ENCODE measurements around the gene SYNDIG1. TPM values are rescaled to one million over a fixed set of nuclear protein-coding genes. Genes with fewer than 3 reads are reported as not detected.

The SYNDIG1 gene
- total RNA-seq, 2 experiments from 2014 or later: not detected

DNA sequence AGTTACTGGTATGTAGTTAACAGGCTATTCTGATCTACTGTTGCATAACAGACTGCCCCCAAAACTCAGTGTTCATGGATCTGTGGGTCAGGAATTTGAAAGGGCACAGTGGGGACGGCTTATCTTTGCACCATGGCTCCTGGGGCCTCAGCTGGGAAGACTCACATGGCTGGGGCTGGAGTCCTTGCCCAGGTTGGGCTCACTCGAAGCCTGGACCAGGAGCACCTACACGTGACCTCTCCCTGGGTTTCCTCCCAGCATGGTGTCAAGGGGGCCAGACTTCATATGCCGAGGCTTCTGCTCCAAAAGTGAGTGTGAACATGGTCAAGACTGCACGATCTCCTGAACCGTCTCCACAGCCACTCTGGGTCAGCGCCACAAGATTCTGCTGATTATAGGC is 11.7 kb downstream of the SYNDIG1 start:
- no peaks in the 10 kb centered on the region for H3K9me2 ChIP-seq (ENCODE audit: insufficient read depth, low read length)
- intact Hi-C loops (cut with micrococcal nuclease; ENCODE audit: unreplicated experiment): no loop called here
- H3K4me3 ChIP-seq (ENCODE audit: low read depth, low read length, poor library complexity, severe bottlenecking): no peak overlapping the region
- no peak for DNase-seq (ENCODE audit: low spot score)
- CTCF ChIA-PET (ENCODE audit: unreplicated experiment): no interaction called here
- no peaks in the 10 kb centered on the region for H3K79me2 ChIP-seq (ENCODE audit: insufficient read depth, low read depth, low read length)
- H3K36me3 ChIP-seq (ENCODE audit: insufficient read depth, low read length): no peaks in the 10 kb centered on the region
- TF ChIP-seq, protein P1, sequence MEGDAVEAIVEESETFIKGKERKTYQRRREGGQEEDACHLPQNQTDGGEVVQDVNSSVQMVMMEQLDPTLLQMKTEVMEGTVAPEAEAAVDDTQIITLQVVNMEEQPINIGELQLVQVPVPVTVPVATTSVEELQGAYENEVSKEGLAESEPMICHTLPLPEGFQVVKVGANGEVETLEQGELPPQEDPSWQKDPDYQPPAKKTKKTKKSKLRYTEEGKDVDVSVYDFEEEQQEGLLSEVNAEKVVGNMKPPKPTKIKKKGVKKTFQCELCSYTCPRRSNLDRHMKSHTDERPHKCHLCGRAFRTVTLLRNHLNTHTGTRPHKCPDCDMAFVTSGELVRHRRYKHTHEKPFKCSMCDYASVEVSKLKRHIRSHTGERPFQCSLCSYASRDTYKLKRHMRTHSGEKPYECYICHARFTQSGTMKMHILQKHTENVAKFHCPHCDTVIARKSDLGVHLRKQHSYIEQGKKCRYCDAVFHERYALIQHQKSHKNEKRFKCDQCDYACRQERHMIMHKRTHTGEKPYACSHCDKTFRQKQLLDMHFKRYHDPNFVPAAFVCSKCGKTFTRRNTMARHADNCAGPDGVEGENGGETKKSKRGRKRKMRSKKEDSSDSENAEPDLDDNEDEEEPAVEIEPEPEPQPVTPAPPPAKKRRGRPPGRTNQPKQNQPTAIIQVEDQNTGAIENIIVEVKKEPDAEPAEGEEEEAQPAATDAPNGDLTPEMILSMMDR (conservative IDR thresholded peaks at IDR 0.05; ENCODE audit: low read length): no peak
- TF ChIP-seq EZH2phosphoT487 (IDR thresholded peaks at IDR 0.05; ENCODE audit: borderline replicate concordance, low read depth, low read length): no peak
- no peak overlapping the region for H3K27ac ChIP-seq (ENCODE audit: low read depth, low read length, poor library complexity, severe bottlenecking)
- H3K4me1 ChIP-seq (ENCODE audit: insufficient read depth, low read length, poor library complexity, severe bottlenecking): no peaks in the 10 kb centered on the region
- H3K9me3 ChIP-seq (ENCODE audit: low read length): no peaks in the 10 kb centered on the region
- no peak overlapping the region for H2AFZ ChIP-seq (ENCODE audit: low read length)
- H3K4me2 ChIP-seq (ENCODE audit: low read length): no peak overlapping the region
- BruUV-seq (replicated peaks): no TSS peak
- POLR2A ChIA-PET: no interaction called here
- no peaks in the 10 kb centered on the region for H4K20me1 ChIP-seq (ENCODE audit: insufficient read depth, low read length)

DNA sequence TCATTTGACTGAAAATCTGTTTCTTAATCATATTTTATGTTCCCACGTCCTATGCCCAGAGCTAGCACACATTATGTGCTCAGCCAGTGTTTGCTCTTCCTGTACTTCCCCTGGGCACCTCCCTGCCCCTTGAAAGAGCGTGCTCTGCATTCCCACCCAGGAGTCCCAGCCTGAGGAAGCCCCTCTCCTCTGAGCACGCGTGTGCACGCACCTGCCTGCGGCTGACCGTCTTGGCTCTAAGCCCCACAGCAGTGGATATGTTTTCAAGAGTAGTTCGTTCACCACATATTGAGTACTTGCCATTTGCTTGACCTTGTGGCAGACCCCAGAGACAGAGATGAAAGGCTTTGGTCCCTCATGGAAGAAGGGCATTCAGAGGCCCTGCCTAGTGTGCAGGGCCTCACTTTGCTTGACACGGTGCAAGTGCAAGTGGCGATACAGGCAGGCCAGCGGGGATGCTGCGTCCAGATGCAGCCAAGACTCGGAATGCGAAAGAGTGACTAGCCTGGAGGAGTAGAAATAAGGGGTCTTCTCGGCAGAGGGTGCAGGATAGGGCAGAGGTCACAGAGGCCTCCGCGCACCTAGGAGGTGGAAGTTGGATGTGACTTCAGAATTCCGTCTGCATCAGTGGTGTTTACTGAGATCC is 14.1 kb downstream of the SYNDIG1 start:
- Histone ChIP-seq H4K20me1 (ENCODE audit: insufficient read depth, low read length) (no peaks in the 10 kb centered on the region), H3K9me2 (ENCODE audit: insufficient read depth, low read length) (no peaks in the 10 kb centered on the region), H3K4me2 (ENCODE audit: low read length) (no peak overlapping the region), H3K79me2 (ENCODE audit: insufficient read depth, low read depth, low read length) (no peaks in the 10 kb centered on the region), H3K36me3 (ENCODE audit: insufficient read depth, low read length) (no peaks in the 10 kb centered on the region), H3K4me1 (ENCODE audit: insufficient read depth, low read length, poor library complexity, severe bottlenecking) (no peaks in the 10 kb centered on the region), H2AFZ (ENCODE audit: low read length) (no peak overlapping the region), H3K9me3 (ENCODE audit: low read length) (no peaks in the 10 kb centered on the region), H3K4me3 (ENCODE audit: low read depth, low read length, poor library complexity, severe bottlenecking) (no peak overlapping the region), H3K27ac (ENCODE audit: low read depth, low read length, poor library complexity, severe bottlenecking) (no peak overlapping the region)
- no TSS peak for BruUV-seq (replicated peaks)
- intact Hi-C loops (cut with micrococcal nuclease; ENCODE audit: unreplicated experiment): no loop called here
- POLR2A ChIA-PET: no interaction called here
- no peak for TF ChIP-seq EZH2phosphoT487 (IDR thresholded peaks at IDR 0.05; ENCODE audit: borderline replicate concordance, low read depth, low read length)
- TF ChIP-seq, protein P1 (conservative IDR thresholded peaks at IDR 0.05; ENCODE audit: low read length): no peak
- DNase-seq (ENCODE audit: low spot score): no peak
- CTCF ChIA-PET (ENCODE audit: unreplicated experiment): no interaction called here

DNA sequence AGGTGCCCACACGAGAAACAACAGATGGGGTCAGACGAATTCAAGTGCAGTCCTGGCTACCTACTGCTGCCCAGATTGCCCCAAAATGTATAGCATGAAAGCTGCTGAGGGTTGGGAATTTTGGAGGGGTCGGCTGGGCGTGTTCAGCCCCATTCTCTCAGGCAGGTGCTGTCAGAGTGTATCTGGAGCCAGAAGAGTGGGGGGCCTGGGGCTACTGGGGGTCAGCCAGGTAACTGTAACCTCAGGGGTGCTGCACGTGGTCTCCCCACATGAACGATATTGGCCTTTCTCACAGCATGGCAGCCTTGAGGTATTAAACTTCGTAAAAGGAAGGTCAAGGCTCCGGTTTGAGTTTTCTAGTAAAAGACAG is 14.6 kb downstream of the SYNDIG1 start:
- Histone ChIP-seq H3K36me3 (ENCODE audit: insufficient read depth, low read length) (no peaks in the 10 kb centered on the region), H3K4me1 (ENCODE audit: insufficient read depth, low read length, poor library complexity, severe bottlenecking) (no peaks in the 10 kb centered on the region), H3K9me2 (ENCODE audit: insufficient read depth, low read length) (no peaks in the 10 kb centered on the region), H3K4me3 (ENCODE audit: low read depth, low read length, poor library complexity, severe bottlenecking) (no peak overlapping the region), H3K4me2 (ENCODE audit: low read length) (no peak overlapping the region), H3K9me3 (ENCODE audit: low read length) (no peaks in the 10 kb centered on the region), H3K79me2 (ENCODE audit: insufficient read depth, low read depth, low read length) (no peaks in the 10 kb centered on the region), H3K27ac (ENCODE audit: low read depth, low read length, poor library complexity, severe bottlenecking) (no peak overlapping the region), H4K20me1 (ENCODE audit: insufficient read depth, low read length) (no peaks in the 10 kb centered on the region), H2AFZ (ENCODE audit: low read length) (no peak overlapping the region)
- ChIA-PET CTCF (ENCODE audit: unreplicated experiment) (no interaction called here), POLR2A (no interaction called here)
- intact Hi-C loops (cut with micrococcal nuclease; ENCODE audit: unreplicated experiment): no loop called here
- no TSS peak for BruUV-seq (replicated peaks)
- no peak for TF ChIP-seq EZH2phosphoT487 (IDR thresholded peaks at IDR 0.05; ENCODE audit: borderline replicate concordance, low read depth, low read length)
- TF ChIP-seq, protein P1 (conservative IDR thresholded peaks at IDR 0.05; ENCODE audit: low read length): no peak
- DNase-seq (ENCODE audit: low spot score): no peak
